GM23248 (cell line): ENCODE results near the gene CYBB. TPM values are rescaled to one million over a fixed set of nuclear protein-coding genes. Genes with fewer than 3 reads are reported as not detected.

ENCODE experiments used
- DNase-seq: peaks from one replicate; pipeline ENCODE4 v3.0.0-alpha.2; 2015
- H2AFZ ChIP-seq: fragments of 200-600 bp; sonication (generic); 2 replicates; pipeline ENCODE4 v1.6.1; 2016; ENCODE audit warnings: antibody characterized with exemption
- H3F3A ChIP-seq: fragments of 200-600 bp; sonication (generic); 2 replicates; pipeline ENCODE4 v1.6.1; 2016; ENCODE audit warnings: mild to moderate bottlenecking, antibody characterized with exemption, mixed run types; ENCODE audit not compliant: insufficient read depth
- H3K27ac ChIP-seq: fragments of 200-600 bp; sonication (generic); 2 replicates; pipeline ENCODE4 v1.5.1; 2016; ENCODE audit warnings: mild to moderate bottlenecking
- H3K27me3 ChIP-seq: fragments of 200-600 bp; sonication (generic); replicated peaks from 2 replicates; pipeline ENCODE4 v1.6.1; 2016; ENCODE audit warnings: mild to moderate bottlenecking; ENCODE audit not compliant: insufficient read depth
- H3K36me3 ChIP-seq: fragments of 200-600 bp; sonication (generic); 2 replicates; pipeline ENCODE4 v1.6.1; 2016; ENCODE audit warnings: low read depth, mild to moderate bottlenecking
- H3K4me1 ChIP-seq: fragments of 200-600 bp; sonication (generic); 2 replicates; pipeline ENCODE4 v1.6.1; 2016; ENCODE audit warnings: mild to moderate bottlenecking; ENCODE audit not compliant: insufficient read depth
- H3K4me2 ChIP-seq: fragments of 200-600 bp; sonication (generic); one replicate; pipeline ENCODE4 v1.6.1; 2016; ENCODE audit warnings: mild to moderate bottlenecking; ENCODE audit not compliant: unreplicated experiment
- H3K4me3 ChIP-seq: fragments of 200-600 bp; sonication (generic); 2 replicates; pipeline ENCODE4 v1.5.1; 2016; ENCODE audit warnings: mild to moderate bottlenecking
- H3K79me2 ChIP-seq: fragments of 200-600 bp; sonication (generic); 2 replicates; pipeline ENCODE4 v1.6.1; 2016; ENCODE audit warnings: mild to moderate bottlenecking; ENCODE audit not compliant: insufficient read depth
- H3K9ac ChIP-seq: fragments of 200-600 bp; sonication (generic); 2 replicates; pipeline ENCODE4 v1.6.1; 2016; ENCODE audit warnings: mild to moderate bottlenecking
- H3K9me2 ChIP-seq: fragments of 200-600 bp; sonication (generic); 2 replicates; pipeline ENCODE4 v1.6.1; 2016; ENCODE audit warnings: mixed run types, mild to moderate bottlenecking, moderate library complexity; ENCODE audit not compliant: insufficient read depth
- H3K9me3 ChIP-seq: fragments of 200-600 bp; sonication (generic); one replicate; pipeline ENCODE4 v1.6.1; 2017; ENCODE audit warnings: low read depth
- H4K20me1 ChIP-seq: fragments of 200-600 bp; sonication (generic); 2 replicates; pipeline ENCODE4 v1.6.0; 2016; ENCODE audit not compliant: insufficient read depth
- EZH2 ChIP-seq: fragments of 200-600 bp; sonication (generic); IDR thresholded peaks from 2 replicates; pipeline ENCODE4 v1.6.1; 2018; ENCODE audit warnings: antibody characterized with exemption, mild to moderate bottlenecking; ENCODE audit not compliant: insufficient read depth, poor library complexity, severe bottlenecking
- EZH2phosphoT487 ChIP-seq: fragments of 200-600 bp; sonication (generic); IDR thresholded peaks from 2 replicates; pipeline ENCODE4 v1.6.1; 2018; ENCODE audit warnings: antibody characterized with exemption, moderate library complexity, mild to moderate bottlenecking, low read depth; ENCODE audit not compliant: insufficient read depth
- WGBS, 2 experiments: methylation state at CpG; one replicate each; pipeline ENCODE4 v1.1.6; 2015 to 2017; ENCODE audit warnings: low lambda C conversion rate in 2 of 2, low coverage in 1 of 2; ENCODE audit errors: missing lambda C conversion rate in 2 of 2; 5-methylcytosine and 5-hydroxymethylcytosine counted together
- in situ Hi-C: fragments of 300-500 bp; cut with MboI; formaldehyde crosslinking; loops from 2 replicates; pipeline ENCODE4 v1.15.0; 2020
- polyA plus RNA-seq: library from polyadenylated mRNA; unstranded; fragments of >200 nt; fragmentation: Nextera tagmentation; extraction: Ambion mirVana; gene quantifications from 2 replicates; pipeline ENCODE4 v1.2.1, GENCODE V29; 2016
- total RNA-seq: library from RNA; depleted of rRNA; stranded (reverse); fragments of >200 nt; shearing (Covaris generic); gene quantifications from 2 replicates; pipeline ENCODE4 v1.2.3, GENCODE V29; 2014; rRNA removed

CYBB gene
- total and polyA plus RNA-seq, 2 experiments from 2014 or later = not detected

DNA sequence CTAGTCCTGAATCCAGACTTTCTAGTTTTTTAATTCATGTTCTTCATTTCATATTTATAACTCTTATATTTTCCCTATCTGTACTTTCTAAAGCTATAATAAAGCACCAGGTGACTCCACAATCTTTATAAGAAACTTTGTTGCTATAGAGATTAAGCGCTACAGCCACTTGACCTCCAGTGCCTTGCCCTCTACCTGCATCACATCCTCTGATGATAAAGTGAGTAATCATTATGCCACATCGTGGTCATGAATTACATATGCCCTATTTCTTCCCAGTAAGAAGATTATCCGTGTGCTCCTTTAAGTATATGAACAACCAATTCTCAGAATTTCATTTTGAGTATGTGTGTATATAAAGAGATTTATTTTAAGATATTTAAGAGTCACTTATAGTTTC lies 74.3 kb downstream of the CYBB start:
- no peaks in the 10 kb centered on the region for H3K4me1 ChIP-seq
- in situ Hi-C loops = no loop called here
- no peak overlapping the region for H3K4me2 ChIP-seq
- H2AFZ ChIP-seq = no peak overlapping the region
- no peak overlapping the region for H3K4me3 ChIP-seq
- DNase-seq = no peak
- H3K9me3 ChIP-seq = no peaks in the 10 kb centered on the region
- 74 to 81% methylated on average over 3 of the region's 3 CpGs for WGBS, 2 experiments
- no peaks in the 10 kb centered on the region for H3K79me2 ChIP-seq
- no peaks in the 10 kb centered on the region for H3K9me2 ChIP-seq
- H3F3A ChIP-seq = no peaks in the 10 kb centered on the region
- no peak overlapping the region for H3K9ac ChIP-seq
- H3K27ac ChIP-seq = no peak overlapping the region
- no peaks in the 10 kb centered on the region for H4K20me1 ChIP-seq
- H3K27me3 ChIP-seq = no peaks in the 10 kb centered on the region
- TF ChIP-seq EZH2 (no peak), EZH2phosphoT487 (no peak)
- H3K36me3 ChIP-seq = no peaks in the 10 kb centered on the region

DNA sequence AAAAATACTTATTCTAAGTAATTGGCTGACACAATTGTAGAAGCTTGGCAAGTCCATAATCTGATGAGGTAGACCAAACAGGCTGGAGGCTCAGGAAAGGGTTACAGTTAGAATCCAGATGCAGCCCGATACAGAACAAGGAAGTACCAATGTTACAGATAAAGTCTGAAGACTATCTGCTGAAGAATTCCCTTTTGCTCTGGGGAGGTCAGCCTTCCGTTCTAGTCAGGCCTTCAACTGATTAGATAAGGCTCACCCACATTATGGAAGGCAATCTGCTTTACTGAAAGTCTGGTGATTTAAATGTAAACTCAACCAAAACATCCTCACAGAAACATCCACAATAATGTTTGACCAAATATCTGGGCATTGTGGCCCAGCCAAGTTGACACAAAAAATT lies 74.9 kb downstream of the CYBB start:
- Histone ChIP-seq H3K4me3 (no peak overlapping the region), H3K27me3 (no peaks in the 10 kb centered on the region), H4K20me1 (no peaks in the 10 kb centered on the region), H3K9me3 (no peaks in the 10 kb centered on the region), H3K79me2 (no peaks in the 10 kb centered on the region), H3K4me2 (no peak overlapping the region), H3K4me1 (no peaks in the 10 kb centered on the region), H2AFZ (no peak overlapping the region), H3K27ac (no peak overlapping the region), H3K9me2 (no peaks in the 10 kb centered on the region), H3K9ac (no peak overlapping the region), H3K36me3 (no peaks in the 10 kb centered on the region), H3F3A (no peaks in the 10 kb centered on the region)
- no peak for DNase-seq
- WGBS, 2 experiments = 94 to 95% methylated on average over 2 of the region's 2 CpGs
- in situ Hi-C loops = no loop called here
- TF ChIP-seq EZH2 (no peak), EZH2phosphoT487 (no peak)

DNA sequence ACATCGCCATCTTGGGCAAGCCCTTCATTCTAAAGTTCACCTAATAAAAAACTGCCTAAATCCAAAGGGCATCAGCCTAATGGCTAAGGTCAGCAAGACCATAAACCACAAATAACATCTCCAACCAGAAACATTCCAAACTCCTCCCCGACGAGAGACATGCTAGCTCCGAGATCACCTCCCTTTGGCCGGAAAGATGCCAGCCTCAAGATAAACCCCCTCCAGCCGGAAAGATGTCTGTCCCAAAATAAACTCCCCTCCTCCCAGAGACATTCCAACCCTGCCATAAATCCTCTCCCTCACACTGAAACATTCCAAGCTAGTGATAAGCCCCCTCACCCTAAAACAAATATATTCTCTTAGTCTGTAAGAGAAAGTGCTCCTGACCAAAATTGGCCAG lies 80.9 kb downstream of the CYBB start:
- WGBS, 2 experiments = 45 to 58% methylated on average over 4 to 6 of the region's 6 CpGs

DNA sequence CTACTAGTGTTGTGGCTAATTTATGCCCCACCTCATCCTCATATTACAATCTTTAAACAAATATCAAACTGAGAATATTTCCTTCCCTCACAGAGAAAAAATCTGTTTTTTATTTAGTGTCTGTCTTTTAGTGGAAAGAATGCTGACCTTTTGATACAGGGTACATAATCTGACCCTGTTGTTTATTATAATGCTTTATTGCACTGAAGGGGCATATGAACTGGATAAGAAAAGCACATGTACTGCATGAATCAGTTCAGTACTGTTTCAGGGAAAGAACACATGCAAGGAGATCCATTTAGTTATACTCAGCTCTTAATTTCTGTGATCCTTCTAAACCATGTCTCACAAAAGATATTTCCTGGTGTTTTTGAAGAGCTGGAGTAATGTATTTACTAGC lies 83.0 kb downstream of the CYBB start:
- Histone ChIP-seq H3K9me3 (no peaks in the 10 kb centered on the region), H3K9me2 (no peaks in the 10 kb centered on the region), H3K4me3 (no peak overlapping the region), H3K27me3 (no peaks in the 10 kb centered on the region), H3K79me2 (no peaks in the 10 kb centered on the region), H3K27ac (no peak overlapping the region), H2AFZ (no peak overlapping the region), H3K9ac (no peak overlapping the region), H3K36me3 (no peaks in the 10 kb centered on the region), H4K20me1 (no peaks in the 10 kb centered on the region), H3K4me1 (no peaks in the 10 kb centered on the region), H3K4me2 (no peak overlapping the region), H3F3A (no peaks in the 10 kb centered on the region)
- no peak for DNase-seq
- TF ChIP-seq EZH2phosphoT487 (no peak), EZH2 (no peak)
- in situ Hi-C loops = no loop called here

More for the DNA sequence above, 80.9 kb downstream of the CYBB start:
- in situ Hi-C loops = no loop called here
- Histone ChIP-seq H3K4me2 (no peak overlapping the region), H3K9me2 (no peaks in the 10 kb centered on the region), H4K20me1 (no peaks in the 10 kb centered on the region), H3K27ac (no peak overlapping the region), H3K9me3 (no peaks in the 10 kb centered on the region), H3K4me3 (no peak overlapping the region), H3K27me3 (no peaks in the 10 kb centered on the region), H3F3A (no peaks in the 10 kb centered on the region), H3K79me2 (no peaks in the 10 kb centered on the region), H3K4me1 (no peaks in the 10 kb centered on the region), H3K9ac (no peak overlapping the region), H2AFZ (no peak overlapping the region), H3K36me3 (no peaks in the 10 kb centered on the region)
- DNase-seq = no peak
- TF ChIP-seq EZH2 (no peak), EZH2phosphoT487 (no peak)

Other genes starting within 250 kb of the CYBB start
- not detected in 2 replicates for gene LANCL3, start 208.4 kb upstream of the CYBB start, total RNA-seq
- not detected in 2 replicates for gene LANCL3, start 208.4 kb upstream of the CYBB start, polyA plus RNA-seq
- gene XK, start 94.3 kb upstream of the CYBB start, total RNA-seq = not detected in 2 replicates
- gene XK, start 94.3 kb upstream of the CYBB start, polyA plus RNA-seq = not detected in 2 replicates
- 43.4 and 46.3 TPM in 2 replicates for gene DYNLT3, start 67.5 kb downstream of the CYBB start, total RNA-seq
- gene DYNLT3, start 67.5 kb downstream of the CYBB start, polyA plus RNA-seq = 64.3 and 65.4 TPM in 2 replicates
- not detected in 2 replicates for gene SYTL5, start 226.5 kb downstream of the CYBB start, total RNA-seq
- not detected in 2 replicates for gene SYTL5, start 226.5 kb downstream of the CYBB start, polyA plus RNA-seq